Esophagus squamous epithelium (tissue), 5 donors: ENCODE measurements around the gene PRL. TPM values are rescaled to one million over a fixed set of nuclear protein-coding genes. Genes with fewer than 3 reads are reported as not detected.

ENCODE experiments used
- DNase-seq: peaks from one replicate; lab custom pipeline; 2025; lab: John Stamatoyannopoulos, UW
- H3K27ac ChIP-seq, 4 donors: fragments of 200-600 bp; sonication (generic); one replicate each; pipeline ENCODE4 v1.5.1; 2016 to 2019; ENCODE audit warnings: mild to moderate bottlenecking in 1 of 4
- H3K27me3 ChIP-seq, 4 donors: fragments of 200-600 bp; sonication (generic); 1 replicate in 3 of 4; 2 replicates in 1 of 4; pipeline versions ENCODE4 v1.5.1 to v1.6.0; 2017 to 2021; ENCODE audit warnings: antibody characterized with exemption in 1 of 4
- H3K36me3 ChIP-seq, 3 donors: fragments of 200-600 bp; sonication (generic); one replicate each; pipeline ENCODE4 v1.5.1; 2016 to 2019
- H3K4me1 ChIP-seq, 3 donors: fragments of 200-600 bp; sonication (generic); one replicate each; pipeline ENCODE4 v1.5.1; 2017 to 2019
- H3K4me3 ChIP-seq, 4 donors: fragments of 200-600 bp; sonication (generic); 1 replicate in 3 of 4; 2 replicates in 1 of 4; pipeline ENCODE4 v1.5.1; 2016 to 2019; ENCODE audit warnings: mild to moderate bottlenecking in 2 of 4, moderate library complexity in 1 of 4
- H3K9me3 ChIP-seq, 3 donors: fragments of 200-600 bp; sonication (generic); one replicate each; pipeline ENCODE4 v1.5.1; 2016 to 2019
- CTCF ChIP-seq, 6 experiments: fragments of 450-650 bp in 4 of 6; fragments of 200-600 bp in 2 of 6; sonication (generic) in 2 of 6; IDR thresholded peaks; one replicate each; pipeline ENCODE4 v1.5.1; 2016 to 2019; ENCODE audit warnings: antibody characterized with exemption in 6 of 6, mild to moderate bottlenecking in 4 of 6, moderate library complexity in 4 of 6
- POLR2A ChIP-seq, 4 donors: fragments of 450-650 bp; IDR thresholded peaks; one replicate each; pipeline ENCODE4 v1.6.1; 2017; ENCODE audit warnings: antibody characterized with exemption in 4 of 4, mild to moderate bottlenecking in 4 of 4, moderate library complexity in 3 of 4
- WGBS, 2 donors: methylation state at CpG; one replicate each; pipeline ENCODE4 v1.1.5; 2018; 5-methylcytosine and 5-hydroxymethylcytosine counted together
- intact Hi-C: fragments of 100-400 bp; cut with DNase I; formaldehyde crosslinking; loops from one replicate; pipeline ENCODE4 v1.15.0; 2022
- total RNA-seq, 4 donors: library from RNA; depleted of rRNA; stranded (reverse); fragments of >200 nt; gene quantifications; one replicate each; pipeline ENCODE4 v1.1.0, GENCODE V29; 2016
- donor health status: DM: yes; HTN: yes; CAD: no.

The PRL gene
- total RNA-seq, 4 donors from 2014 or later: not detected

- Histone ChIP-seq H3K4me3 (no peak overlapping the region), H3K36me3 (no peaks in the 10 kb centered on the region), H3K4me1 (no peaks in the 10 kb centered on the region), H3K27me3 (no peaks in the 10 kb centered on the region), H3K27ac (no peak overlapping the region), H3K9me3 (no peaks in the 10 kb centered on the region)
- WGBS, 2 donors: 91 to 94% methylated on average over 18 of the region's 18 CpGs
- intact Hi-C loops: no loop called here
- TF ChIP-seq CTCF (IDR thresholded peaks at IDR 0.05) (no peak), POLR2A (IDR thresholded peaks at IDR 0.05) (no peak)
- DNase-seq: no peak
These were observed 8.1 kb downstream of the PRL start for GRCh38 chr6:22288721-22289120.

GRCh38 chr6:22284666-22285065, 12.2 kb downstream of the PRL start:
- Histone ChIP-seq H3K27me3 (no peaks in the 10 kb centered on the region), H3K4me1 (no peaks in the 10 kb centered on the region), H3K36me3 (no peaks in the 10 kb centered on the region), H3K4me3 (no peak overlapping the region), H3K9me3 (no peaks in the 10 kb centered on the region), H3K27ac (no peak overlapping the region)
- TF ChIP-seq POLR2A (IDR thresholded peaks at IDR 0.05) (no peak), CTCF (IDR thresholded peaks at IDR 0.05) (no peak)
- intact Hi-C loops: no loop called here
- 89 to 94% methylated on average over 2 of the region's 2 CpGs for WGBS, 2 donors
- DNase-seq: no peak

GRCh38 chr6:22281341-22282085, 15.3 kb downstream of the PRL start:
- no peak for TF ChIP-seq CTCF (IDR thresholded peaks at IDR 0.05)
- no peak for TF ChIP-seq POLR2A (IDR thresholded peaks at IDR 0.05)
- intact Hi-C loops: no loop called here
- Histone ChIP-seq H3K4me3 (no peak overlapping the region), H3K27me3 (no peaks in the 10 kb centered on the region), H3K36me3 (no peaks in the 10 kb centered on the region), H3K27ac (no peak overlapping the region), H3K4me1 (no peaks in the 10 kb centered on the region), H3K9me3 (no peaks in the 10 kb centered on the region)
- WGBS, 2 donors: 88 to 90% methylated on average over 9 of the region's 9 CpGs
- no peak for DNase-seq

GRCh38 chr6:22279427-22279826, 17.4 kb downstream of the PRL start:
- H3K27ac ChIP-seq: no peak overlapping the region
- 72 to 92% methylated on average over 2 of the region's 2 CpGs for WGBS, 2 donors
- no peak overlapping the region for H3K4me3 ChIP-seq
- intact Hi-C loops: no loop called here
- H3K9me3 ChIP-seq: no peaks in the 10 kb centered on the region
- no peaks in the 10 kb centered on the region for H3K4me1 ChIP-seq
- no peak for DNase-seq
- no peaks in the 10 kb centered on the region for H3K27me3 ChIP-seq
- H3K36me3 ChIP-seq: no peaks in the 10 kb centered on the region
- TF ChIP-seq POLR2A (IDR thresholded peaks at IDR 0.05) (no peak), CTCF (IDR thresholded peaks at IDR 0.05) (no peak)

GRCh38 chr6:22271081-22271480, 25.8 kb downstream of the PRL start:
- H3K4me1 ChIP-seq: no peaks in the 10 kb centered on the region
- H3K36me3 ChIP-seq: no peaks in the 10 kb centered on the region
- intact Hi-C loops: no loop called here

More at GRCh38 chr6:22271081-22271480, 25.8 kb downstream of the PRL start:
- H3K4me3 ChIP-seq: no peak overlapping the region
- no peaks in the 10 kb centered on the region for H3K9me3 ChIP-seq
- no peak for DNase-seq
- H3K27ac ChIP-seq: no peak overlapping the region
- TF ChIP-seq POLR2A (IDR thresholded peaks at IDR 0.05): no peak
- no peak for TF ChIP-seq CTCF (IDR thresholded peaks at IDR 0.05)
- WGBS, 2 donors: 55 to 58% methylated on average over 7 of the region's 7 CpGs
- no peaks in the 10 kb centered on the region for H3K27me3 ChIP-seq
